Stomach (tissue), 9 donors: ENCODE measurements around the gene OPCML. TPM values are rescaled to one million over a fixed set of nuclear protein-coding genes. Genes with fewer than 3 reads are reported as not detected.

Source experiments
- DNase-seq, 2 donors: peaks; one replicate each; pipeline versions ENCODE4 v3.0.0 to v3.0.0-alpha.2; 2013 to 2019
- H3K27ac ChIP-seq, 5 donors: fragments of 200-600 bp in 4 of 5; sonication (generic) in 4 of 5; one replicate each; pipeline ENCODE4 v1.5.1; 2013 to 2019; ENCODE audit warnings: mild to moderate bottlenecking in 1 of 5, moderate library complexity in 1 of 5
- H3K27me3 ChIP-seq, 3 donors: fragments of 200-600 bp; sonication (generic); one replicate each; pipeline ENCODE4 v1.5.1; 2017 to 2019; ENCODE audit warnings: mixed run types in 1 of 3
- H3K36me3 ChIP-seq, 4 donors: fragments of 200-600 bp; sonication (generic); 1 replicate in 3 of 4; 2 replicates in 1 of 4; pipeline ENCODE4 v1.5.1; 2016 to 2019
- H3K4me1 ChIP-seq, 4 donors: fragments of 200-600 bp; sonication (generic); one replicate each; pipeline ENCODE4 v1.5.1; 2016 to 2019
- H3K4me3 ChIP-seq, 4 donors: fragments of 200-600 bp; sonication (generic) in 3 of 4; one replicate each; pipeline ENCODE4 v1.5.1; 2016 to 2019; ENCODE audit warnings: mild to moderate bottlenecking in 1 of 4
- H3K9me3 ChIP-seq, 4 donors: fragments of 200-600 bp; sonication (generic); one replicate each; pipeline ENCODE4 v1.5.1; 2016 to 2019
- CTCF ChIP-seq, 7 experiments: fragments of 450-650 bp in 4 of 7; fragments of 200-600 bp in 3 of 7; sonication (generic) in 3 of 7; IDR thresholded peaks; one replicate each; pipeline ENCODE4 v1.5.1; 2016 to 2019; ENCODE audit warnings: antibody characterized with exemption in 7 of 7, control low read depth in 2 of 7, mild to moderate bottlenecking in 1 of 7
- EP300 ChIP-seq: sonication (generic); formaldehyde crosslinking; IDR thresholded peaks from one replicate; pipeline ENCODE4 v1.6.1; 2017; ENCODE audit warnings: antibody characterized with exemption
- POLR2A ChIP-seq, 4 donors: fragments of 450-650 bp; IDR thresholded peaks; one replicate each; pipeline ENCODE4 v1.6.1; 2016; ENCODE audit warnings: antibody characterized with exemption in 4 of 4, control low read depth in 2 of 4, mild to moderate bottlenecking in 1 of 4, moderate library complexity in 1 of 4
- POLR2AphosphoS5 ChIP-seq, 3 donors: sonication (generic); formaldehyde crosslinking; IDR thresholded peaks; one replicate each; pipeline ENCODE4 v1.6.1; 2016; ENCODE audit warnings: antibody characterized with exemption in 3 of 3
- WGBS, 5 donors: extraction: QIAGEN DNeasy Blood & Tissue Kit in 3 of 5; methylation state at CpG; one replicate each; pipeline versions ENCODE4 v1.1.5 to v1.1.7; 2013 to 2018; 5-methylcytosine and 5-hydroxymethylcytosine counted together
- intact Hi-C: fragments of 100-400 bp; cut with DNase I; formaldehyde crosslinking; loops from one replicate; pipeline ENCODE4 v1.15.1; 2023; ENCODE audit warnings: low total_unique reads
- polyA plus RNA-seq, 3 donors: library from polyadenylated mRNA; stranded (reverse); fragments of 200-250 nt; gene quantifications; one replicate each; pipeline ENCODE4 v1.2.3, GENCODE V29; 2013
- total RNA-seq, 5 donors: library from RNA; depleted of rRNA; stranded (reverse); fragments of >200 nt; gene quantifications; one replicate each; pipeline versions ENCODE4 v1.1.0 to v1.2.3, GENCODE V29; 2014 to 2016
- donor health status: healthy with polysubstance abuse.
- donor health status: Bipolar disorder and iron deficiency.
- donor health status: healthy.

Gene OPCML
- total and polyA plus RNA-seq, 8 donors: 0.03 to 0.92 (median 0.55) TPM; not detected in 3

- no peak overlapping the region for H3K27ac ChIP-seq
- 53 to 86% (median 65%) methylated on average over 7 of the region's 7 CpGs for WGBS, 5 donors
- no peaks in the 10 kb centered on the region for H3K27me3 ChIP-seq
- no peak overlapping the region for H3K4me3 ChIP-seq
- H3K36me3 ChIP-seq: no peaks in the 10 kb centered on the region
- peaks cover 0 to 4% (median 0%) of the 10 kb centered on the region in 4 donors for H3K9me3 ChIP-seq
- TF ChIP-seq POLR2AphosphoS5 (IDR thresholded peaks at IDR 0.05) (no peak), CTCF (IDR thresholded peaks at IDR 0.05) (no peak), POLR2A (IDR thresholded peaks at IDR 0.05) (no peak)
- H3K4me1 ChIP-seq: peaks cover 0 to 3% (median 0%) of the 10 kb centered on the region in 4 donors
- peak in 1 of 2 donors; percentile 74 for DNase-seq
- intact Hi-C loops: no loop called here
Measured at GRCh38 chr11:133115099-133115498, 417.2 kb downstream of the OPCML start.

GRCh38 chr11:133107763-133108162, 424.5 kb downstream of the OPCML start:
- Histone ChIP-seq H3K27me3 (no peaks in the 10 kb centered on the region), H3K4me3 (no peak overlapping the region), H3K36me3 (no peaks in the 10 kb centered on the region), H3K27ac (no peak overlapping the region), H3K4me1 (no peaks in the 10 kb centered on the region), H3K9me3 (peaks cover 0 to under 1% (median 0%) of the 10 kb centered on the region in 4 donors)
- intact Hi-C loops: no loop called here
- no peak for DNase-seq
- TF ChIP-seq CTCF (IDR thresholded peaks at IDR 0.05) (no peak), POLR2A (IDR thresholded peaks at IDR 0.05) (no peak), POLR2AphosphoS5 (IDR thresholded peaks at IDR 0.05) (no peak), EP300 (no peak)
- 65 to 79% (median 68%) methylated on average over 3 of the region's 3 CpGs for WGBS, 5 donors

- intact Hi-C loops: no loop called here
- H3K36me3 ChIP-seq: no peaks in the 10 kb centered on the region
- TF ChIP-seq EP300 (no peak), CTCF (IDR thresholded peaks at IDR 0.05) (no peak), POLR2AphosphoS5 (IDR thresholded peaks at IDR 0.05) (no peak), POLR2A (IDR thresholded peaks at IDR 0.05) (no peak)
- no peaks in the 10 kb centered on the region for H3K4me1 ChIP-seq
- H3K27me3 ChIP-seq: no peaks in the 10 kb centered on the region
- no peak overlapping the region for H3K27ac ChIP-seq
- DNase-seq: no peak
- H3K4me3 ChIP-seq: no peak overlapping the region
- WGBS, 5 donors: 65 to 86% (median 80%) methylated on average over 4 of the region's 4 CpGs
- H3K9me3 ChIP-seq: no peaks in the 10 kb centered on the region
Measured at GRCh38 chr11:133107136-133107535, 425.2 kb downstream of the OPCML start.

GRCh38 chr11:133106417-133106816, 425.9 kb downstream of the OPCML start:
- Histone ChIP-seq H3K4me1 (no peaks in the 10 kb centered on the region), H3K36me3 (no peaks in the 10 kb centered on the region), H3K27me3 (no peaks in the 10 kb centered on the region), H3K27ac (no peak overlapping the region), H3K9me3 (no peaks in the 10 kb centered on the region), H3K4me3 (no peak overlapping the region)
- intact Hi-C loops: no loop called here
- DNase-seq: no peak
- 89 to 98% (median 94%) methylated on average over 1 of the region's 1 CpG for WGBS, 5 donors
- no peak for TF ChIP-seq EP300
- TF ChIP-seq POLR2A (IDR thresholded peaks at IDR 0.05): no peak
- TF ChIP-seq POLR2AphosphoS5 (IDR thresholded peaks at IDR 0.05): no peak
- no peak for TF ChIP-seq CTCF (IDR thresholded peaks at IDR 0.05)
